Ishikawa (cell line): ENCODE measurements around the gene ARID3B.

Experiments used
- CEBPB ChIP-seq: IDR thresholded peaks from 2 replicates; pipeline ENCODE4 v1.6.1; 2012
- CREB1 ChIP-seq: IDR thresholded peaks from 2 replicates; pipeline ENCODE4 v1.6.1; 2012; ENCODE audit warnings: low read depth
- EGR1 ChIP-seq: IDR thresholded peaks from 2 replicates; pipeline ENCODE4 v1.6.1; 2012
- EP300 ChIP-seq: IDR thresholded peaks from 2 replicates; pipeline ENCODE4 v1.6.1; 2012; ENCODE audit warnings: borderline replicate concordance
- FOXM1 ChIP-seq: IDR thresholded peaks from 2 replicates; pipeline ENCODE4 v1.6.1; 2012; ENCODE audit warnings: low read depth, borderline replicate concordance
- MAX ChIP-seq: IDR thresholded peaks from 2 replicates; pipeline ENCODE4 v1.6.1; 2012
- NFIC ChIP-seq: IDR thresholded peaks from 2 replicates; pipeline ENCODE4 v1.6.1; 2012
- RAD21 ChIP-seq: IDR thresholded peaks from 2 replicates; pipeline ENCODE4 v1.6.1; 2012; ENCODE audit warnings: low read depth
- TAF1 ChIP-seq: IDR thresholded peaks from 2 replicates; pipeline ENCODE4 v1.6.1; 2012; ENCODE audit warnings: low read depth, mild to moderate bottlenecking
- TCF12 ChIP-seq: IDR thresholded peaks from 2 replicates; pipeline ENCODE4 v1.6.1; 2012; ENCODE audit warnings: low read depth
- TEAD4 ChIP-seq: IDR thresholded peaks from 2 replicates; pipeline ENCODE4 v1.6.1; 2012
- USF1 ChIP-seq: IDR thresholded peaks from 2 replicates; pipeline ENCODE4 v1.6.1; 2012
- YY1 ChIP-seq: IDR thresholded peaks from 2 replicates; pipeline ENCODE4 v1.6.1; 2012; ENCODE audit warnings: low read depth
- ZBTB7A ChIP-seq: IDR thresholded peaks from 2 replicates; pipeline ENCODE4 v1.6.1; 2012; ENCODE audit warnings: low read depth
- TF ChIP-seq, protein P1 (sequence below): IDR thresholded peaks from 2 replicates; pipeline ENCODE4 v1.6.1; 2012; ENCODE audit warnings: low read depth, mild to moderate bottlenecking

Gene ARID3B

DNA sequence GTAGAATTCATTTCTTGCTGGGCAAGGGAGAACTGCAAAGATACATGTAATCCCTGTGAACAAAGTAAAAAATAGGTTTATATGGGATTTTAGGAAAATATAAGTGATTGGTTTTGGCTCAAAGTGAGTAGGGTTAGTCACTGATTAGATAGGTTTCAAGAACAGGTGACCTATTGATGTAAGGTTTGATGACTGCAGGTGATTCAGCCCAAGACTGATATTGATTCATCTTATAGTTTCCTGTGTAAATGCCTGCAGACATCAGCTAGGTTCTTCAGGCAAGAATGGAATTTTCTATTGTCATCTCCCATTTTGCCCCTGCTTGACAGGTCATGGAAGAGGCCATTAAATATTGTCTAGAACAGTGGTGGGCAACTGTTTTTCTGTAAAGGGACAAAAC, 23.9 kb upstream of the ARID3B start:
- TF ChIP-seq FOXM1 (no peak), ZBTB7A (no peak), USF1 (no peak), CREB1 (no peak), EP300 (no peak), CEBPB (no peak)
- TF ChIP-seq, protein P1, sequence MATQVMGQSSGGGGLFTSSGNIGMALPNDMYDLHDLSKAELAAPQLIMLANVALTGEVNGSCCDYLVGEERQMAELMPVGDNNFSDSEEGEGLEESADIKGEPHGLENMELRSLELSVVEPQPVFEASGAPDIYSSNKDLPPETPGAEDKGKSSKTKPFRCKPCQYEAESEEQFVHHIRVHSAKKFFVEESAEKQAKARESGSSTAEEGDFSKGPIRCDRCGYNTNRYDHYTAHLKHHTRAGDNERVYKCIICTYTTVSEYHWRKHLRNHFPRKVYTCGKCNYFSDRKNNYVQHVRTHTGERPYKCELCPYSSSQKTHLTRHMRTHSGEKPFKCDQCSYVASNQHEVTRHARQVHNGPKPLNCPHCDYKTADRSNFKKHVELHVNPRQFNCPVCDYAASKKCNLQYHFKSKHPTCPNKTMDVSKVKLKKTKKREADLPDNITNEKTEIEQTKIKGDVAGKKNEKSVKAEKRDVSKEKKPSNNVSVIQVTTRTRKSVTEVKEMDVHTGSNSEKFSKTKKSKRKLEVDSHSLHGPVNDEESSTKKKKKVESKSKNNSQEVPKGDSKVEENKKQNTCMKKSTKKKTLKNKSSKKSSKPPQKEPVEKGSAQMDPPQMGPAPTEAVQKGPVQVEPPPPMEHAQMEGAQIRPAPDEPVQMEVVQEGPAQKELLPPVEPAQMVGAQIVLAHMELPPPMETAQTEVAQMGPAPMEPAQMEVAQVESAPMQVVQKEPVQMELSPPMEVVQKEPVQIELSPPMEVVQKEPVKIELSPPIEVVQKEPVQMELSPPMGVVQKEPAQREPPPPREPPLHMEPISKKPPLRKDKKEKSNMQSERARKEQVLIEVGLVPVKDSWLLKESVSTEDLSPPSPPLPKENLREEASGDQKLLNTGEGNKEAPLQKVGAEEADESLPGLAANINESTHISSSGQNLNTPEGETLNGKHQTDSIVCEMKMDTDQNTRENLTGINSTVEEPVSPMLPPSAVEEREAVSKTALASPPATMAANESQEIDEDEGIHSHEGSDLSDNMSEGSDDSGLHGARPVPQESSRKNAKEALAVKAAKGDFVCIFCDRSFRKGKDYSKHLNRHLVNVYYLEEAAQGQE: no peak

DNA sequence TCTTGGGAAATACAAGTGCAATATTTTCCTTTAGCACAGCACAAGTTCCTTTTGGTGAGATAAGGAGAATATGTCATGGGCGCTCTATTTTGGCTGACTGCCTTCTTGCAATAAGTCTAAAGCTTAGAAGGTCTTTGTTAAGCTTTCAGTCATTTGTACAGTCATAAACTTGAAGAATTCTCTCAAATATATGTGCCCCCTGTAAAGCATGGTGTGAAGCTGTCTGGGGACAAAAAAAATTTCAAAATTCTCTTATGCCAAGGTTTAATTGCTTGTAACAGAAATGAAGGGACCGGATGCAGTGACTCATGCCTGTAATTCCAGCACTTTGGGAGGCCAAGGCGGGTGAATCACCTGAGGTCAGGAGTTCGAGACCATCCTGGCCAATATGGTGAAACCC, 21.7 kb upstream of the ARID3B start:
- no peak for TF ChIP-seq MAX
- TF ChIP-seq TAF1: no peak
- TF ChIP-seq CEBPB: no peak
- TF ChIP-seq EGR1: no peak
- TF ChIP-seq YY1: no peak
- no peak for TF ChIP-seq ZBTB7A

DNA sequence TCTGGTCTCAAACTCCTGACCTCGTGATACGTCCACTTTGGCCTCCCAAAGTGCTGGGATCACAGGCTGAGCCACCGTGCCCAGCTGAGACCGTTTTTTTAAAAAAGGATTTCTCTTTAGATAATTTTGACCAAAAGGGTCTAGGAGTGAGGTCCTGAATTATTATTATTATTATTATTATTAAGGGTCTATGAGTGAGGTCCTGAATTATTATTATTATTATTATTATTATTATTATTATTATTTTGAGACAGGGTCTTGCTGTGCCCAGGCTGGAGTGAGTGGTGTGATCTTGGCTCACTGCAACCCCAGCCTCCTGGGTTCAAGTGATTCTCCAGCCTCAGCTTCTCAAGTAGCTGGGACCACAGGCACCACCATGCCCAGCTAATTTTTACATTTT, 20.6 kb upstream of the ARID3B start:
- TF ChIP-seq TEAD4 (no peak), CEBPB (no peak), NFIC (no peak), EP300 (no peak), TCF12 (no peak), USF1 (no peak), FOXM1 (no peak), MAX (no peak), TAF1 (no peak), CREB1 (no peak), ZBTB7A (no peak), RAD21 (no peak), EGR1 (no peak)
- TF ChIP-seq, protein P1: no peak

GRCh38 chr15:74523982-74524381, 17.0 kb upstream of the ARID3B start:
- TF ChIP-seq, protein P1: no peak
- TF ChIP-seq CREB1: no peak

DNA sequence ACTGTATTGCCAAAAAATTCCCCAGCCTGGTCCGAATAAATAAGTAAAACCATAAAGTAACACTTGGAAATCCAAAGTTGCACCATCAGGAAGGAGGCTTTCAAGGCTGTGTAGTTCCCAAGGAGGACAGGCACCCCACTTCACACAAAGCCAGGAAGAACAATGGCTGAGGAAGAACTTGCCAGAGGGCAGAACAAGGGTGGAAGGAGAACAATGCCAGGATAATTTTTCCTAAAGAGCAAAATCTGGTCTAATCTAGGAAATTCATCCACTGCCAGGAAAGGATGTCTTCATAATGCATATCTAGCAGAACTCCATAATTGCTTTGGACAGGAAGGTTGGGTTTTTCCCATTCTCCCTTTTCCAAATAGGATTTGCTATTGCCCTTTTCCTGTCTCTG, 15.7 kb upstream of the ARID3B start:
- TF ChIP-seq TCF12 (no peak), YY1 (no peak), MAX (no peak), NFIC (no peak), ZBTB7A (no peak), USF1 (no peak), RAD21 (no peak), CREB1 (no peak), EP300 (no peak), FOXM1 (no peak), EGR1 (no peak), CEBPB (no peak), TAF1 (no peak), TEAD4 (no peak)
- TF ChIP-seq, protein P1: no peak
